Activated CD4-positive, alpha-beta memory T cell treated with anti-CD3 and anti-CD28 coated beads for 36 hours (primary cell): ENCODE results near the gene PHLDA3. TPM values are rescaled to one million over a fixed set of nuclear protein-coding genes. Genes with fewer than 3 reads are reported as not detected.
"Not testable (repeated sequence)": the region's sequence is repeated elsewhere in the genome, so short reads cannot be mapped to it uniquely, and the experiment has no call there.

ENCODE experiments used
- CTCF ChIA-PET: fragments of 350-600 bp; sonication (Branson Sonifier 250); formaldehyde crosslinking; loops from one replicate; lab custom pipeline; 2021; ENCODE audit warnings: antibody characterized with exemption, inconsistent platforms; lab: Charles Lee
- POLR2A ChIA-PET: fragments of 350-600 bp; sonication (Branson Sonifier 250); formaldehyde crosslinking; loops from one replicate; lab custom pipeline; 2021; ENCODE audit warnings: antibody characterized with exemption; lab: Charles Lee
- DNase-seq: peaks from one replicate; pipeline ENCODE4 v3.0.0-alpha.2; 2020
- H3K27ac Mint-ChIP-seq: one replicate; pipeline ENCODE4 v1.8.0; 2021; ENCODE audit warnings: mixed read lengths
- H3K27me3 Mint-ChIP-seq: one replicate; pipeline ENCODE4 v1.8.0; 2021; ENCODE audit warnings: mixed read lengths
- H3K36me3 Mint-ChIP-seq: one replicate; pipeline ENCODE4 v1.8.0; 2021; ENCODE audit warnings: mixed read lengths
- H3K4me1 Mint-ChIP-seq: one replicate; pipeline ENCODE4 v1.8.0; 2021; ENCODE audit warnings: low read depth, mixed read lengths
- H3K4me3 Mint-ChIP-seq: one replicate; pipeline ENCODE4 v1.8.0; 2021; ENCODE audit warnings: mild to moderate bottlenecking, mixed read lengths
- H3K9me3 Mint-ChIP-seq: one replicate; pipeline ENCODE4 v1.8.0; 2021; ENCODE audit warnings: mixed read lengths
- intact Hi-C: fragments of 100-400 bp; cut with micrococcal nuclease; formaldehyde crosslinking; loops from one replicate; pipeline ENCODE4 v1.15.1; 2023
- total RNA-seq, 2 experiments: library from RNA; stranded (reverse); gene quantifications; one replicate each; pipeline ENCODE4 v1.2.3, GENCODE V29; 2021

PHLDA3 gene
- total RNA-seq, 2 experiments from 2014 or later, result 3.4 to 4.1 TPM

- ChIA-PET CTCF (interaction anchor here (0.6 to 6.7 kb wide), 19 partner anchors 9 to 361 kb away, joined by 3 to 291 read pairs (median 9); partner anchors contain the start of genes CSRP1 and PHLDA3), POLR2A (interaction anchor here (3.4 kb wide), 1 partner anchor 26 kb away, joined by 10 read pairs; no protein-coding TSS in a partner anchor)
- no peaks in the 10 kb centered on the region for H3K9me3 Mint-ChIP-seq
- no peak overlapping the region for H3K27ac Mint-ChIP-seq
- H3K4me1 Mint-ChIP-seq, result peaks cover 22% of the 10 kb centered on the region
- peaks cover 3% of the 10 kb centered on the region for H3K36me3 Mint-ChIP-seq
- H3K27me3 Mint-ChIP-seq, result peaks cover 10% of the 10 kb centered on the region
- no peak for DNase-seq
- no peak overlapping the region for H3K4me3 Mint-ChIP-seq
- intact Hi-C loops, result loop anchor here (1.0 kb wide), 1 partner anchor 31 kb away; no protein-coding TSS in a partner anchor
Measured at GRCh38 chr1:201482755-201483154, 13.8 kb upstream of the PHLDA3 start.

- Mint-ChIP-seq H3K27ac (no peak overlapping the region), H3K4me3 (peak overlapping the region; percentile 35), H3K4me1 (peaks cover 22% of the 10 kb centered on the region), H3K27me3 (peaks cover 10% of the 10 kb centered on the region), H3K9me3 (no peaks in the 10 kb centered on the region), H3K36me3 (peaks cover 3% of the 10 kb centered on the region)
- ChIA-PET CTCF (interaction anchor here (0.6 to 6.7 kb wide), 27 partner anchors 10 to 1300 kb away, joined by 3 to 291 read pairs (median 9); partner anchors contain the start of genes CSRP1 and PHLDA3), POLR2A (interaction anchor here (0.9 to 3.4 kb wide), 3 partner anchors 13 to 34 kb away, joined by 4 to 10 read pairs (median 4); partner anchors contain the start of gene PHLDA3)
- peak; percentile 87 for DNase-seq
- intact Hi-C loops, result loop anchor here (1.0 to 2.0 kb wide), 2 partner anchors 31 to 45 kb away; no protein-coding TSS in a partner anchor
Measured at GRCh38 chr1:201481761-201482493, 12.9 kb upstream of the PHLDA3 start.

- peaks cover 2% of the 10 kb centered on the region for H3K36me3 Mint-ChIP-seq
- peaks cover 14% of the 10 kb centered on the region for H3K27me3 Mint-ChIP-seq
- intact Hi-C loops, result loop anchor here (2.0 kb wide), 1 partner anchor 44 kb away; no protein-coding TSS in a partner anchor
- H3K4me1 Mint-ChIP-seq, result peaks cover 22% of the 10 kb centered on the region
- DNase-seq, result no peak
- POLR2A ChIA-PET, result interaction anchor here (0.8 to 3.4 kb wide), 4 partner anchors 12 to 33 kb away, joined by 3 to 10 read pairs (median 4); partner anchors contain the start of gene PHLDA3
- peak overlapping the region; percentile 49 for H3K4me3 Mint-ChIP-seq
- H3K27ac Mint-ChIP-seq, result no peak overlapping the region
- CTCF ChIA-PET, result interaction anchor here (0.8 to 6.7 kb wide), 21 partner anchors 11 to 356 kb away, joined by 3 to 291 read pairs (median 10); partner anchors contain the start of genes CSRP1, IPO9 and PHLDA3
- no peaks in the 10 kb centered on the region for H3K9me3 Mint-ChIP-seq
Measured at GRCh38 chr1:201481004-201481380, 12.0 kb upstream of the PHLDA3 start.

- H3K27ac Mint-ChIP-seq, result no peak overlapping the region
Measured at GRCh38 chr1:201480231-201481003, 11.4 kb upstream of the PHLDA3 start.

GRCh38 chr1:201479201-201479730, 10.3 kb upstream of the PHLDA3 start:
- intact Hi-C loops, result no loop called here
- Mint-ChIP-seq H3K4me3 (no peak overlapping the region), H3K9me3 (no peaks in the 10 kb centered on the region), H3K36me3 (peaks cover 2% of the 10 kb centered on the region), H3K27ac (no peak overlapping the region), H3K4me1 (peaks cover 22% of the 10 kb centered on the region), H3K27me3 (peaks cover 14% of the 10 kb centered on the region)
- ChIA-PET CTCF (interaction anchor here (4.9 to 6.7 kb wide), 3 partner anchors 31 to 45 kb away, joined by 50 to 291 read pairs (median 127); no protein-coding TSS in a partner anchor), POLR2A (no interaction called here)
- DNase-seq, result no peak

More at GRCh38 chr1:201480231-201481003, 11.4 kb upstream of the PHLDA3 start:
- intact Hi-C loops, result loop anchor here (1.0 to 2.0 kb wide), 3 partner anchors 27 to 44 kb away; partner anchors contain the start of gene CSRP1
- CTCF ChIA-PET, result interaction anchor here (0.8 to 6.7 kb wide), 17 partner anchors 11 to 357 kb away, joined by 3 to 291 read pairs (median 10); partner anchors contain the start of genes CSRP1, IPO9 and PHLDA3
- Mint-ChIP-seq H3K4me3 (peak overlapping the region; percentile 49), H3K36me3 (peaks cover 2% of the 10 kb centered on the region), H3K27me3 (peaks cover 14% of the 10 kb centered on the region), H3K4me1 (peaks cover 22% of the 10 kb centered on the region), H3K9me3 (no peaks in the 10 kb centered on the region)
- POLR2A ChIA-PET, result interaction anchor here (0.8 to 3.4 kb wide), 3 partner anchors 28 to 33 kb away, joined by 3 to 10 read pairs (median 3); no protein-coding TSS in a partner anchor
- DNase-seq, result peak; percentile 74

- intact Hi-C loops, result loop anchor here (1.0 kb wide), 1 partner anchor 8 kb away; no protein-coding TSS in a partner anchor
- Mint-ChIP-seq H3K4me1 (peaks cover 22% of the 10 kb centered on the region), H3K27me3 (peaks cover 14% of the 10 kb centered on the region)
- CTCF ChIA-PET, result interaction anchor here (2.4 to 6.7 kb wide), 3 partner anchors 30 to 34 kb away, joined by 9 to 291 read pairs (median 127); no protein-coding TSS in a partner anchor
- H3K4me3 Mint-ChIP-seq, H3K9me3 Mint-ChIP-seq, H3K27ac Mint-ChIP-seq, DNase-seq, H3K36me3 Mint-ChIP-seq, POLR2A ChIA-PET: not testable (repeated sequence)
Measured at GRCh38 chr1:201478666-201479065, 9.7 kb upstream of the PHLDA3 start.

GRCh38 chr1:201476670-201477344, 7.8 kb upstream of the PHLDA3 start:
- ChIA-PET CTCF (interaction anchor here (1.3 to 2.4 kb wide), 2 partner anchors 28 to 36 kb away, joined by 4 to 9 read pairs; no protein-coding TSS in a partner anchor), POLR2A (interaction anchor here (0.6 kb wide), 1 partner anchor 24 kb away, joined by 4 read pairs; no protein-coding TSS in a partner anchor)
- no peak overlapping the region for H3K27ac Mint-ChIP-seq
- H3K4me1 Mint-ChIP-seq, result peaks cover 12% of the 10 kb centered on the region
- DNase-seq, result no peak
- intact Hi-C loops, result no loop called here
- H3K36me3 Mint-ChIP-seq, result no peaks in the 10 kb centered on the region
- peaks cover 18% of the 10 kb centered on the region for H3K27me3 Mint-ChIP-seq
- no peak overlapping the region for H3K4me3 Mint-ChIP-seq
- H3K9me3 Mint-ChIP-seq, result no peaks in the 10 kb centered on the region

- intact Hi-C loops, result no loop called here
- H3K4me3 Mint-ChIP-seq, result no peak overlapping the region
- peaks cover 21% of the 10 kb centered on the region for H3K27me3 Mint-ChIP-seq
- CTCF ChIA-PET, result interaction anchor here (2.4 kb wide), 1 partner anchor 28 kb away, joined by 9 read pairs; no protein-coding TSS in a partner anchor
- no peaks in the 10 kb centered on the region for H3K36me3 Mint-ChIP-seq
- DNase-seq, result no peak
- no peaks in the 10 kb centered on the region for H3K9me3 Mint-ChIP-seq
- H3K27ac Mint-ChIP-seq, result no peak overlapping the region
- POLR2A ChIA-PET, result interaction anchor here (0.6 kb wide), 1 partner anchor 23 kb away, joined by 4 read pairs; no protein-coding TSS in a partner anchor
- peaks cover 6% of the 10 kb centered on the region for H3K4me1 Mint-ChIP-seq
Measured at GRCh38 chr1:201475915-201476669, 7.1 kb upstream of the PHLDA3 start.

- DNase-seq, result no peak
- Mint-ChIP-seq H3K4me3 (no peak overlapping the region), H3K27ac (no peak overlapping the region), H3K4me1 (no peaks in the 10 kb centered on the region), H3K27me3 (peaks cover 20% of the 10 kb centered on the region), H3K36me3 (no peaks in the 10 kb centered on the region), H3K9me3 (no peaks in the 10 kb centered on the region)
- ChIA-PET CTCF (no interaction called here), POLR2A (no interaction called here)
- intact Hi-C loops, result no loop called here
Measured at GRCh38 chr1:201475130-201475529, 6.1 kb upstream of the PHLDA3 start.

GRCh38 chr1:201473296-201473695, 4.3 kb upstream of the PHLDA3 start:
- H3K27ac Mint-ChIP-seq, result no peak overlapping the region
- POLR2A ChIA-PET, result no interaction called here
- DNase-seq, result no peak
- H3K4me3 Mint-ChIP-seq, result no peak overlapping the region
- peaks cover 32% of the 10 kb centered on the region for H3K27me3 Mint-ChIP-seq
- no peaks in the 10 kb centered on the region for H3K9me3 Mint-ChIP-seq
- H3K36me3 Mint-ChIP-seq, result no peaks in the 10 kb centered on the region
- peaks cover 6% of the 10 kb centered on the region for H3K4me1 Mint-ChIP-seq
- CTCF ChIA-PET, result interaction anchor here (0.7 to 2.7 kb wide), 3 partner anchors 38 to 49 kb away, joined by 3 to 10 read pairs (median 3); no protein-coding TSS in a partner anchor
- intact Hi-C loops, result no loop called here
